ENCODE results near the gene ARHGAP15. TPM values are rescaled to one million over a fixed set of nuclear protein-coding genes. Genes with fewer than 3 reads are reported as not detected.

The ARHGAP15 gene
- total RNA-seq, 1 donor from 2014 or later = 18.5 TPM

- Histone ChIP-seq H3K4me1 (no peaks in the 10 kb centered on the region), H3K36me3 (no peaks in the 10 kb centered on the region), H3K27me3 (ENCODE audit: low read depth) (no peaks in the 10 kb centered on the region), H3K9me3 (no peaks in the 10 kb centered on the region), H3K27ac (no peak overlapping the region), H3K4me3 (no peak overlapping the region)
- TF ChIP-seq CTCF (IDR thresholded peaks at IDR 0.05) = no peak
- no peak for DNase-seq
- ATAC-seq = no peak
- intact Hi-C loops (cut with DNase I) = no loop called here
These were observed 492.9 kb downstream of the ARHGAP15 start for GRCh38 chr2:143622106-143622505.

DNA sequence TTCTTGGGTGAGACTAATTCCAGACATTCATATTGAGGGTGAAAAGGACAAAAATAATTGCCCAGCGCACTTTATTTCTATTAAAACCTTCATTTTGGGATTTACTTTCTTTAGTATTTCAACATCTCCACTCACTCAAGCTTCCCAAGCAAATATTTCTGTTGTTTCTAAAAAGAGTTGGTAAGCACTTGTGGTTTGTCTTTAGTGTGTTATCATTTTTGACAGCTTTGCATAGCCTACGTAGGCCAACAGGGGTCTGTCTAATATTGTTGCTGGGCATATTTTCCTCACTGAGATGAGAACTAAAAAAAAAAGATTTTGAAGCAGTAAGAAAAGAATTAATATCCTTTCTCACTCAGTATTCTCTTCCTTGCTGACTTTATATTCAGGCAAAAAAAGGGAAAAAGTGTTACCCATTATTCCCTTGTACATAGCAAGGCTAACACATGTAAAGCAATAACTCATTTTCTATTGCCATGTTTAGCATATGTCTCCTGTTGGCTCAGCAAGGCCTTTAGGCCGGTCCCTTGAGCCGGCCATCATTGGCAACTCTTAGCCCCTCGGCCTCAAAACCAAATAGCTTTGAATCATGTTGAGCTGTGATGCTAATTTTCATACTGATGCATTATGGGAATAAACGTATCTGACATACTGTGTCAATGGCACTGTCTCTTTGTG is 494.2 kb downstream of the ARHGAP15 start:
- DNase-seq = no peak
- no peak overlapping the region for H3K27ac ChIP-seq

GRCh38 chr2:143623909-143624260 is 494.7 kb downstream of the ARHGAP15 start:
- H3K4me3 ChIP-seq = no peak overlapping the region
- no peaks in the 10 kb centered on the region for H3K36me3 ChIP-seq
- DNase-seq (no peak), ATAC-seq (no peak)
- H3K27ac ChIP-seq = no peak overlapping the region
- intact Hi-C loops (cut with DNase I) = no loop called here
- H3K9me3 ChIP-seq = no peaks in the 10 kb centered on the region
- TF ChIP-seq CTCF (IDR thresholded peaks at IDR 0.05) = no peak
- H3K27me3 ChIP-seq (ENCODE audit: low read depth) = no peaks in the 10 kb centered on the region
- H3K4me1 ChIP-seq = no peaks in the 10 kb centered on the region

More for the DNA sequence above, 494.2 kb downstream of the ARHGAP15 start:
- no peak for TF ChIP-seq CTCF (IDR thresholded peaks at IDR 0.05)
- Histone ChIP-seq H3K27me3 (ENCODE audit: low read depth) (no peaks in the 10 kb centered on the region), H3K36me3 (no peaks in the 10 kb centered on the region), H3K4me1 (no peaks in the 10 kb centered on the region), H3K4me3 (no peak overlapping the region), H3K9me3 (no peaks in the 10 kb centered on the region)
- ATAC-seq = no peak
- intact Hi-C loops (cut with DNase I) = no loop called here

- DNase-seq (no peak), ATAC-seq (no peak)
- Histone ChIP-seq H3K27ac (no peak overlapping the region), H3K4me3 (no peak overlapping the region), H3K36me3 (no peaks in the 10 kb centered on the region), H3K9me3 (no peaks in the 10 kb centered on the region), H3K27me3 (ENCODE audit: low read depth) (no peaks in the 10 kb centered on the region), H3K4me1 (no peaks in the 10 kb centered on the region)
- TF ChIP-seq CTCF (IDR thresholded peaks at IDR 0.05) = no peak
- intact Hi-C loops (cut with DNase I) = no loop called here
These were observed 500.1 kb downstream of the ARHGAP15 start for GRCh38 chr2:143629340-143629739.

GRCh38 chr2:143632751-143633374 is 503.6 kb downstream of the ARHGAP15 start:
- H3K4me1 ChIP-seq = no peaks in the 10 kb centered on the region
- no peak overlapping the region for H3K4me3 ChIP-seq
- H3K36me3 ChIP-seq = no peaks in the 10 kb centered on the region
- H3K27ac ChIP-seq = no peak overlapping the region
- TF ChIP-seq CTCF (IDR thresholded peaks at IDR 0.05) = no peak
- intact Hi-C loops (cut with DNase I) = no loop called here
- DNase-seq = no peak
- peaks cover 6% of the 10 kb centered on the region for H3K9me3 ChIP-seq
- H3K27me3 ChIP-seq (ENCODE audit: low read depth) = no peaks in the 10 kb centered on the region
- ATAC-seq = no peak

All from lower lobe of right lung (tissue), 2 donors.